Caco-2 (cell line): ENCODE results near the gene GP1BA. TPM values are rescaled to one million over a fixed set of nuclear protein-coding genes. Genes with fewer than 3 reads are reported as not detected.
A peak's percentile ranks its signal among the peaks of the same experiment; 100 is the strongest.

Source experiments
- BruUV-seq: library from RNA; stranded (reverse); fragments of 400-500 nt; replicated peaks from 2 replicates; lab custom pipeline; 2021; lab: Mats Ljungman, UMichigan
- CTCF ChIA-PET: fragments of 300-600 bp; sonication (Branson Sonifier 250); formaldehyde crosslinking; loops from one replicate; lab custom pipeline; 2022; ENCODE audit warnings: antibody characterized with exemption; lab: Charles Lee
- POLR2A ChIA-PET: fragments of 300-600 bp; sonication (Branson Sonifier 250); formaldehyde crosslinking; loops from one replicate; lab custom pipeline; 2022; ENCODE audit warnings: antibody characterized with exemption; lab: Charles Lee
- DNase-seq, 2 experiments: peaks; one replicate each; pipeline versions ENCODE4 v3.0.0 to v3.0.0-alpha.2; 2020 to 2022
- H3K27me3 ChIP-seq: replicated peaks from 2 replicates; pipeline ENCODE4 v1.6.0; 2011; ENCODE audit warnings: low read length; ENCODE audit not compliant: control insufficient read depth, insufficient read depth
- H3K36me3 ChIP-seq: 2 replicates; pipeline ENCODE4 v1.5.1; 2011; ENCODE audit warnings: low read length; ENCODE audit not compliant: control insufficient read depth, insufficient read depth
- H3K4me1 ChIP-seq: fragments of 250-450 bp; sonication (Bioruptor Pico); 2 replicates; pipeline ENCODE4 v1.5.1; 2020; ENCODE audit warnings: mild to moderate bottlenecking
- H3K4me3 ChIP-seq: 2 replicates; pipeline ENCODE4 v1.5.1; 2011; ENCODE audit warnings: low read depth, mild to moderate bottlenecking, control low read depth, low read length
- H3K9me3 ChIP-seq: fragments of 250-450 bp; sonication (Bioruptor Pico); 2 replicates; pipeline ENCODE4 v1.5.1; 2020; ENCODE audit warnings: mild to moderate bottlenecking, moderate library complexity
- H3K27ac Mint-ChIP-seq: one replicate; pipeline ENCODE4 v1.8.0; 2022; ENCODE audit warnings: mixed read lengths; ENCODE audit not compliant: unreplicated experiment
- H3K27me3 Mint-ChIP-seq: one replicate; pipeline ENCODE4 v1.8.0; 2022; ENCODE audit warnings: mixed read lengths; ENCODE audit not compliant: insufficient read depth, unreplicated experiment
- H3K36me3 Mint-ChIP-seq: one replicate; pipeline ENCODE4 v1.8.0; 2022; ENCODE audit warnings: mild to moderate bottlenecking, mixed read lengths; ENCODE audit not compliant: insufficient read depth, unreplicated experiment
- H3K4me1 Mint-ChIP-seq: one replicate; pipeline ENCODE4 v1.8.0; 2022; ENCODE audit warnings: low read depth, mixed read lengths; ENCODE audit not compliant: unreplicated experiment
- H3K4me3 Mint-ChIP-seq: one replicate; pipeline ENCODE4 v1.8.0; 2022; ENCODE audit warnings: mild to moderate bottlenecking, moderate library complexity, mixed read lengths; ENCODE audit not compliant: unreplicated experiment
- H3K9me3 Mint-ChIP-seq: one replicate; pipeline ENCODE4 v1.8.0; 2022; ENCODE audit warnings: mixed read lengths; ENCODE audit not compliant: unreplicated experiment
- CTCF ChIP-seq, 2 experiments: fragments of 200-600 bp in 1 of 2; IDR thresholded peaks; 1 replicate in 1 of 2; 2 replicates in 1 of 2; pipeline versions ENCODE4 v1.5.1 to v1.8.0; 2011 to 2022; ENCODE audit warnings: antibody characterized with exemption in 1 of 2, control low read depth in 1 of 2, inconsistent platforms in 1 of 2, low read depth in 1 of 2, low read length in 1 of 2, mild to moderate bottlenecking in 1 of 2, moderate library complexity in 1 of 2; ENCODE audit not compliant: insufficient read depth in 1 of 2, severe bottlenecking in 1 of 2, unreplicated experiment in 1 of 2
- intact Hi-C: fragments of 100-400 bp; cut with micrococcal nuclease; formaldehyde crosslinking; loops from one replicate; pipeline ENCODE4 v1.10.0; 2022; ENCODE audit not compliant: unreplicated experiment
- total RNA-seq: library from RNA; stranded (reverse); gene quantifications from 2 replicates; pipeline ENCODE4 v1.2.3, GENCODE V29; 2022

The GP1BA gene
- total RNA-seq, 1 experiment from 2014 or later = not detected

- Mint-ChIP-seq H3K4me3 (peak overlapping the region; percentile 85), H3K9me3 (no peaks in the 10 kb centered on the region), H3K27ac (peak overlapping the region; percentile 87), H3K27me3 (no peaks in the 10 kb centered on the region), H3K36me3 (peaks cover 43% of the 10 kb centered on the region), H3K4me1 (peaks cover 8% of the 10 kb centered on the region)
- ChIA-PET POLR2A (no interaction called here), CTCF (no interaction called here)
- TF ChIP-seq CTCF (IDR thresholded peaks at IDR 0.05; ENCODE audit: insufficient read depth in 1 of 2, low read depth in 1 of 2, low read length in 1 of 2, severe bottlenecking in 1 of 2, unreplicated experiment in 1 of 2) = no peak
- no peaks in the 10 kb centered on the region for H3K27me3 ChIP-seq
- H3K4me1 ChIP-seq = 0 out of 2 replicates have a peak, but pooled peaks cover 7% of the 10 kb centered on the region
- no peaks in the 10 kb centered on the region; the same call in 1 of the 2 replicates for H3K36me3 ChIP-seq
- intact Hi-C loops = no loop called here
- DNase-seq = no peak
- H3K9me3 ChIP-seq = no peaks in the 10 kb centered on the region
- no TSS peak for BruUV-seq
- no peak overlapping the region for H3K4me3 ChIP-seq
Measured at GRCh38 chr17:4945944-4946280, 13.8 kb downstream of the GP1BA start.

GRCh38 chr17:4946312-4946976, 14.4 kb downstream of the GP1BA start:
- POLR2A ChIA-PET = no interaction called here
- no peaks in the 10 kb centered on the region for H3K27me3 ChIP-seq

GRCh38 chr17:4947010-4947410, 14.9 kb downstream of the GP1BA start:
- no peak for TF ChIP-seq CTCF (IDR thresholded peaks at IDR 0.05; ENCODE audit: insufficient read depth in 1 of 2, low read depth in 1 of 2, low read length in 1 of 2, severe bottlenecking in 1 of 2, unreplicated experiment in 1 of 2)
- Mint-ChIP-seq H3K4me3 (peak overlapping the region; percentile 85), H3K9me3 (no peaks in the 10 kb centered on the region), H3K27ac (peak overlapping the region; percentile 87), H3K4me1 (peaks cover 10% of the 10 kb centered on the region), H3K27me3 (no peaks in the 10 kb centered on the region), H3K36me3 (peaks cover 43% of the 10 kb centered on the region)
- Histone ChIP-seq H3K9me3 (no peaks in the 10 kb centered on the region), H3K4me1 (peaks cover 15% of the 10 kb centered on the region), H3K36me3 (no peaks in the 10 kb centered on the region; the same call in 1 of the 2 replicates), H3K4me3 (peak overlapping the region; percentile 97), H3K27me3 (no peaks in the 10 kb centered on the region)
- POLR2A ChIA-PET = no interaction called here
- CTCF ChIA-PET = interaction anchor here (0.8 kb wide), 1 partner anchor 20 kb away, joined by 3 read pairs; the partner anchor contains the start of gene SPAG7
- intact Hi-C loops = no loop called here
- no peak for DNase-seq
- BruUV-seq = no TSS peak

More at GRCh38 chr17:4946312-4946976, 14.4 kb downstream of the GP1BA start:
- Histone ChIP-seq H3K9me3 (no peaks in the 10 kb centered on the region), H3K36me3 (no peaks in the 10 kb centered on the region; the same call in 1 of the 2 replicates), H3K4me3 (peak overlapping the region; percentile 97), H3K4me1 (peaks cover 11% of the 10 kb centered on the region)
- H3K4me1 Mint-ChIP-seq = peaks cover 9% of the 10 kb centered on the region
- peak overlapping the region; percentile 87 for H3K27ac Mint-ChIP-seq
- TF ChIP-seq CTCF (IDR thresholded peaks at IDR 0.05; ENCODE audit: insufficient read depth in 1 of 2, low read depth in 1 of 2, low read length in 1 of 2, severe bottlenecking in 1 of 2, unreplicated experiment in 1 of 2) = no peak
- H3K27me3 Mint-ChIP-seq = no peaks in the 10 kb centered on the region
- TSS peak; percentile 56 for BruUV-seq
- peaks cover 43% of the 10 kb centered on the region for H3K36me3 Mint-ChIP-seq
- H3K9me3 Mint-ChIP-seq = no peaks in the 10 kb centered on the region
- DNase-seq = no peak
- intact Hi-C loops = no loop called here
- CTCF ChIA-PET = interaction anchor here (0.8 kb wide), 1 partner anchor 21 kb away, joined by 3 read pairs; the partner anchor contains the start of gene SPAG7
- peak overlapping the region; percentile 85 for H3K4me3 Mint-ChIP-seq
